ENCODE measurements around the gene FSIP1. TPM values are rescaled to one million over a fixed set of nuclear protein-coding genes. Genes with fewer than 3 reads are reported as not detected.

Gene FSIP1
- total RNA-seq, 4 donors from 2014 or later, result 0.17 TPM; not detected in 3

DNA sequence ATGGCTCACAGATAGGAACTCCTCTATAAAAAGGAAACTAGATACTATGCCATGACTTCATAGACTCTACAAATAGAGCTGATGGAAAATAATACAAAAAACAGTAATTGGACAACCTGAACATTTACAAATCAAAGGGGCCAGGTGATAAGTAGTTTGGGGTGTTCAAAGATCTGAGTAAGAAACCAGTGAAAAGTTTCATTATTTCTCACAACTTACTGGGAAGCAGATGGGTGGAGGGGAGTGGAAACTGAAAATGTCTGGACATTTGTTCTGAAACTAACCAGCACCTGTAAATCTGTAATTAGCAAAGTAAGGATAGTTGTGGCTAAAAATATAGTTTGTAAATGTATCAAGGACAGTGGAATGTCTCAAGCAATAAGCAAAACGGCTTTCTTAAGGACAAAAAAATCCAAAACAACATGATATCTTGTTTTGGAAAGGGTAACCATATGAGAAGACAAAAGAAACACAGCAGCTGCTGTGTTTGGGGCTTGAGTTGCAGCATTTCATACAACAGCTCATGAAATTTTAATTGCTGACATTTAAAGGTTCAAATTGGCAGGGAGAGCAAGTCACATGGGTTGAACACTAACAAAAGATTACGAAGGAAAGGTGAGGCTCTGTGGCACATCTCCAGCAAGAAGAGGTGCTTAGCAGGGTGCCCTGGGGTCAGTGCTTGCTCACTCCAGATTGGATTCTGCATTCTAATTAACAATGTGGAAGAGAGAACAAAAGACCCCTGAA is 228.5 kb downstream of the FSIP1 start:
- no peak for DNase-seq (ENCODE audit: low spot score in 2 of 2)
- intact Hi-C loops (cut with DNase I; ENCODE audit: low total_unique reads), result no loop called here
- no peak overlapping the region for H3K4me3 ChIP-seq (ENCODE audit: low read depth, poor library complexity, severe bottlenecking)
- TF ChIP-seq POLR2A (IDR thresholded peaks at IDR 0.05), result no peak
- TF ChIP-seq CTCF (IDR thresholded peaks at IDR 0.05), result no peak
- 43 to 56% methylated on average over 2 of the region's 2 CpGs for WGBS, 2 donors

DNA sequence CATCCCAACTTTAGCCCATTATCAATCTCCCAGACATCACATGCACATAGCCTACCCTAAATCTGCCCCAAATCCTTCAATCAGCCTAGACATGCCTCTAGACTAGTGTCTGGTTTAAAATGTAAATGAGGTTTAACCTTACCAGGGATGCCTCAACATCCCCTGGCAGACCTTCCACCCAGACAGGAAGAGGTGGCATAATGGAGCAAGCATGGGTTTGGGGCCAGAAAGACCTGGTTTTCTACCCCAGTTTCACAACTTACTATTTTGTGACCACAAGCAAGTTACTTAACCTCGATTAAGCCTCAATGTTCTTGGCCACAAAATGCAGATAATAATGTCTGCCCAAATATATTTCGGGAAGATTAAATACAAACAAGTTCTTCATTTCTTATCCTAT is 230.1 kb downstream of the FSIP1 start:
- intact Hi-C loops (cut with DNase I; ENCODE audit: low total_unique reads), result no loop called here
- WGBS, 2 donors, result 32 to 54% methylated on average over 2 of the region's 2 CpGs
- no peak overlapping the region for H3K4me3 ChIP-seq (ENCODE audit: low read depth, poor library complexity, severe bottlenecking)
- TF ChIP-seq POLR2A (IDR thresholded peaks at IDR 0.05), result no peak
- TF ChIP-seq CTCF (IDR thresholded peaks at IDR 0.05), result no peak
- no peak for DNase-seq (ENCODE audit: low spot score in 2 of 2)

GRCh38 chr15:39551476-39551875 is 231.2 kb downstream of the FSIP1 start:
- TF ChIP-seq CTCF (IDR thresholded peaks at IDR 0.05) (no peak), POLR2A (IDR thresholded peaks at IDR 0.05) (no peak)
- no peak overlapping the region for H3K4me3 ChIP-seq (ENCODE audit: low read depth, poor library complexity, severe bottlenecking)
- intact Hi-C loops (cut with DNase I; ENCODE audit: low total_unique reads), result no loop called here
- no peak for DNase-seq (ENCODE audit: low spot score in 2 of 2)
- 92 to 96% methylated on average over 2 of the region's 2 CpGs for WGBS, 2 donors

Other genes with a start within 250 kb of the FSIP1 start
- gene THBS1, start 201.8 kb downstream of the FSIP1 start, total RNA-seq, result 100 to 1,000 TPM in 2 of 4 donors, 10 to 100 TPM in 2; 84.7 to 158 (median 103) TPM
- 1 to 10 TPM in 3 of 4 donors, under 1 TPM in 1; 0.53 to 6.2 (median 3.0) TPM for gene GPR176, start 137.4 kb upstream of the FSIP1 start, total RNA-seq
- gene EIF2AK4, start 151.3 kb upstream of the FSIP1 start, total RNA-seq, result 10 to 100 TPM; 14.3 to 23.0 (median 15.0) TPM

All from lower leg skin (tissue), 4 donors.